HepG2 (cell line): Measurements from ENCODE around the gene PPP1R18. TPM values are rescaled to one million over a fixed set of nuclear protein-coding genes. Genes with fewer than 3 reads are reported as not detected.
A peak's percentile ranks its signal among the peaks of the same experiment; 100 is the strongest.

ENCODE experiments used
- ATAC-seq: fragments of 200-7000 bp; cut with Tn5 transposase; 3 replicates; pipeline ENCODE4 v1.9.1; 2020; ENCODE audit warnings: mild to moderate bottlenecking, moderate library complexity
- BruUV-seq: library from RNA; stranded (reverse); fragments of 400-500 nt; replicated peaks from 2 replicates; lab custom pipeline; 2021; lab: Mats Ljungman, UMichigan
- CTCF ChIA-PET: fragments of 300-600 bp; formaldehyde crosslinking; extraction: SDS; loops from one replicate; lab custom pipeline; 2021; ENCODE audit warnings: low total read pairs, inconsistent platforms, low intra/inter-chr PET ratio; lab: Yijun Ruan, JAX
- POLR2A ChIA-PET: fragments of 350-600 bp; sonication (Branson Sonifier 250); formaldehyde crosslinking; loops from one replicate; lab custom pipeline; 2020; ENCODE audit warnings: antibody characterized with exemption, inconsistent platforms; lab: Yijun Ruan, JAX
- DNase-seq: peaks from one replicate; pipeline ENCODE4 v3.0.0-alpha.2; 2015; ENCODE audit warnings: low spot score
- FAIRE-seq: peaks from 3 replicates; lab custom pipeline; 2011; peaks lifted over from hg19 to GRCh38; lab: Jason Lieb, UNC
- H2AFZ ChIP-seq: one replicate; pipeline ENCODE4 v1.6.1; 2011; ENCODE audit warnings: low read length, inconsistent platforms
- H3K27ac ChIP-seq: fragments of 300-600 bp; 3 replicates; pipeline ENCODE4 v1.8.0; 2011; ENCODE audit warnings: mixed run types, mild to moderate bottlenecking, mixed read lengths, low read length, inconsistent platforms; ENCODE audit not compliant: insufficient read depth; ENCODE audit errors: extremely low read length
- H3K27me3 ChIP-seq, 2 experiments: fragments of 200-600 bp in 1 of 2; 2 replicates in 1 of 2; 3 replicates in 1 of 2; pipeline versions ENCODE4 v1.6.0 to v1.8.0; 2011; ENCODE audit warnings: low read length in 2 of 2, mild to moderate bottlenecking in 2 of 2, moderate library complexity in 2 of 2, inconsistent platforms in 1 of 2; ENCODE audit not compliant: insufficient read depth in 2 of 2, control insufficient read depth in 1 of 2
- H3K36me3 ChIP-seq, 2 experiments: fragments of 200-600 bp in 1 of 2; replicated peaks in 1 of 2; 2 replicates in 1 of 2; 3 replicates in 1 of 2; pipeline versions ENCODE4 v1.5.1 to v1.8.0; 2011; ENCODE audit warnings: low read length in 2 of 2, inconsistent platforms in 1 of 2; ENCODE audit not compliant: insufficient read depth in 2 of 2, control insufficient read depth in 1 of 2
- H3K4me1 ChIP-seq: 2 replicates; pipeline ENCODE4 v1.5.1; 2012; ENCODE audit warnings: low read length, inconsistent platforms; ENCODE audit not compliant: insufficient read depth
- H3K4me2 ChIP-seq: 2 replicates; pipeline ENCODE4 v1.6.0; 2011; ENCODE audit warnings: low read depth, low read length, inconsistent platforms
- H3K4me3 ChIP-seq, 3 experiments: fragments of 200-600 bp in 1 of 3; sonication (generic), shearing (Covaris generic) in 1 of 3; replicated peaks in 1 of 3; 2 replicates each; pipeline ENCODE4 v1.5.1; 2011 to 2016; ENCODE audit warnings: low read length in 3 of 3, inconsistent platforms in 2 of 3, low read depth in 2 of 3, mild to moderate bottlenecking in 2 of 3, control low read depth in 1 of 3, mixed read lengths in 1 of 3; ENCODE audit not compliant: insufficient read depth in 1 of 3
- H3K79me2 ChIP-seq: one replicate; pipeline ENCODE4 v1.6.1; 2011; ENCODE audit warnings: low read length, inconsistent platforms; ENCODE audit not compliant: insufficient read depth
- H3K9ac ChIP-seq: 2 replicates; pipeline ENCODE4 v1.6.0; 2011; ENCODE audit warnings: mild to moderate bottlenecking, low read depth, low read length, inconsistent platforms; ENCODE audit not compliant: insufficient read depth
- H3K9me3 ChIP-seq: 2 replicates; pipeline ENCODE4 v1.5.1; 2012; ENCODE audit warnings: mild to moderate bottlenecking, low read length
- H4K20me1 ChIP-seq: 2 replicates; pipeline ENCODE4 v1.6.0; 2011; ENCODE audit warnings: inconsistent platforms, mild to moderate bottlenecking, low read length, moderate library complexity; ENCODE audit not compliant: insufficient read depth
- FOSL2 ChIP-seq: sonication (generic); formaldehyde crosslinking; IDR thresholded peaks from 2 replicates; pipeline ENCODE4 v1.4.0; 2020; ENCODE audit warnings: missing genetic modification reagents
- FOXO1 ChIP-seq: sonication (generic); formaldehyde crosslinking; IDR thresholded peaks from 2 replicates; pipeline ENCODE4 v1.4.0; 2020; ENCODE audit warnings: missing genetic modification reagents
- KAT7 ChIP-seq: IDR thresholded peaks from 2 replicates; pipeline ENCODE4 v1.6.1; 2018; ENCODE audit warnings: borderline replicate concordance, missing compliant biosample characterization
- NFYC ChIP-seq: IDR thresholded peaks from 2 replicates; pipeline ENCODE4 v1.6.1; 2016; ENCODE audit warnings: missing genetic modification reagents, missing compliant biosample characterization
- TFDP1 ChIP-seq: IDR thresholded peaks from 2 replicates; pipeline ENCODE4 v1.6.1; 2016; ENCODE audit warnings: missing compliant biosample characterization, missing genetic modification reagents, borderline replicate concordance
- ZFX ChIP-seq: sonication (generic); formaldehyde crosslinking; IDR thresholded peaks from 2 replicates; pipeline ENCODE4 v1.4.0; 2020; ENCODE audit warnings: mild to moderate bottlenecking, low read depth, missing genetic modification reagents, moderate library complexity
- ZNF652 ChIP-seq: IDR thresholded peaks from 2 replicates; pipeline ENCODE4 v1.6.1; 2016; ENCODE audit warnings: low read depth, borderline replicate concordance
- ZSCAN9 ChIP-seq: IDR thresholded peaks from 2 replicates; pipeline ENCODE4 v1.6.1; 2016; ENCODE audit warnings: borderline replicate concordance
- WGBS: methylation state at CpG from one replicate; pipeline ENCODE4 v1.1.6; 2017; ENCODE audit warnings: low lambda C conversion rate; 5-methylcytosine and 5-hydroxymethylcytosine counted together
- in situ Hi-C: cut with HindIII; loops from 2 replicates; pipeline ENCODE4 v1.10.0; 2017; ENCODE audit warnings: low pct_unique_long_range_greater_than_20kb; ENCODE audit not compliant: extremely low pct_ligation_motif_present
- intact Hi-C: fragments of 100-400 bp; cut with micrococcal nuclease; formaldehyde crosslinking; loops from one replicate; pipeline ENCODE4 v1.10.0; 2022; ENCODE audit not compliant: unreplicated experiment
- polyA plus RNA-seq, 8 experiments: library from polyadenylated mRNA; depleted of rRNA in 3 of 8; stranded (reverse) in 7 of 8; unstranded in 1 of 8; fragments of >200 nt; fragmentation: Illumina TruSeq in 4 of 8; extraction: Trizol in 4 of 8; gene quantifications; 2 replicates each; pipeline versions ENCODE4 v1.2.1 to v1.2.3, GENCODE V29; 2011 to 2016; ENCODE audit warnings: low read depth in 4 of 8, missing spikeins in 1 of 8, mixed read lengths in 1 of 8; ENCODE audit not compliant: insufficient read depth in 1 of 8
- total RNA-seq, 5 experiments: library from RNA; depleted of rRNA; stranded (reverse); fragments of >200 nt; fragmentation: Illumina TruSeq; extraction: Trizol; gene quantifications; 2 replicates each; pipeline ENCODE4 v1.2.3, GENCODE V29; 2016; ENCODE audit warnings: low read depth in 1 of 5
- TF ChIP-seq, protein P1 (sequence below): sonication (generic); formaldehyde crosslinking; IDR thresholded peaks from 2 replicates; pipeline ENCODE4 v1.4.0; 2020; ENCODE audit warnings: missing genetic modification reagents, borderline replicate concordance

The PPP1R18 gene
- total and polyA plus RNA-seq, 2 of the 13 experiments (the other 11 are each of a cell fraction or from before 2014, with no cell fraction given), result 4.9 to 9.2 TPM

DNA sequence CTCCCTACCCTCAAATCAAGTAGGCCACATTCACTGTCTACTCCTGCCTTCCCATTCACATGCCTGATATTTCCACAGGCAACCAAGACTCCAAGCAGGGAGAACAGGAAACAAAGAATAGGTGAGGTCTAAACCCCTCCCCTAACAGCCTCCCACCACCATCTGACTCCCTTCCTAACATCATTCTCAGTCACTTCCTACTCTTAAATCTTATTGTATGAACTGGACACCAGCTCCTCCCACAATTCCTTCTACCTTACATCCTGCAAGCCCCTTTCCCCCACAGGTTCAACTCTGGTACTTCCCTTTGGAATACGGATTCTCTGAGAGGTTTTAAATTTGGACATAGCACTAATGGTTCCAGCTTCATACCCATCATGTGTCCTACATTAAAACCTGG lies 40.5 kb downstream of the PPP1R18 start:
- ATAC-seq (no peak), DNase-seq (no peak), FAIRE-seq (peak; percentile 34)
- intact Hi-C loops, result loop anchor here (2.0 kb wide), 1 partner anchor 27 kb away; the partner anchor contains the start of gene DHX16
- Histone ChIP-seq H3K4me1 (peaks cover 44% of the 10 kb centered on the region), H2AFZ (no peak overlapping the region), H3K27ac (no peak overlapping the region), H3K9me3 (no peaks in the 10 kb centered on the region), H3K4me3 (peak overlapping the region in 1 of 3 experiments; percentile 94; a peak in 1 of 6 replicates), H3K79me2 (peaks cover 21% of the 10 kb centered on the region), H4K20me1 (no peaks in the 10 kb centered on the region), H3K27me3 (no peaks in the 10 kb centered on the region; a peak in 1 of 5 replicates), H3K36me3 (peaks cover 11 to 43% of the 10 kb centered on the region in 2 experiments; a peak in 3 of 5 replicates)
- 94% methylated on average over 1 of the region's 1 CpG for WGBS
- no TSS peak for BruUV-seq
- CTCF ChIA-PET, result no interaction called here
- POLR2A ChIA-PET, result interaction anchor here (1.4 to 2.5 kb wide), 6 partner anchors 10 to 31 kb away, joined by 3 to 16 read pairs (median 12); partner anchors contain the start of genes ATAT1, DHX16, MRPS18B and PPP1R10
- in situ Hi-C loops, result no loop called here
- TF ChIP-seq ZSCAN9, result no peak
- 0 out of 2 replicates have a peak, but pooled peaks have one; percentile 19 for TF ChIP-seq NFYC (CRISPR knock-in tag)
- TF ChIP-seq, all 625 proteins: peak for 1
- no peak overlapping the region for H3K9ac ChIP-seq
- peak overlapping the region; percentile 77; the same call in 1 of the 2 replicates for H3K4me2 ChIP-seq

DNA sequence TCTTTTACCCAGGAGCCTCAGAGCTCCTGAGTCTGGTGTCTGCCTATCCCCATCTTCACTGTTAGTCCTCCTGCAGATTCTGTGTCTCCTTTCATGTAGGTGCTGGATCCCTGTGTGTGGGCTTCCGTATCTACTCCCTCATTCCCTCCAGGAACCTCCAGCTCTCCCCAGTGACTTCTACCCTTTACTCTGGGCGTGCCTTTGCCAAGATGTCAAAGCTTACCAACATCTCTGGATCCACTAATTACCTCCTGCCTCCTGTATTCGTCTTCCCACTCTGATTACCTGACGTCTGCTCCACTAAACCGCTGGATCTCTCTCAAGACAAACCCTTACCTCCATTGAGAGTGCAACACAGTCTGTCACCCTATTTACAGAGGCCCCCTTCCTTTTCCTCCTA lies 41.7 kb downstream of the PPP1R18 start:
- intact Hi-C loops, result no loop called here
- no peak for ATAC-seq
- DNase-seq, result no peak
- ChIA-PET CTCF (no interaction called here), POLR2A (interaction anchor here (0.7 to 2.5 kb wide), 5 partner anchors 11 to 72 kb away, joined by 3 to 13 read pairs (median 3); partner anchors contain the start of gene MDC1)
- H3K9ac ChIP-seq, result no peak overlapping the region
- no peak overlapping the region for H2AFZ ChIP-seq
- H3K27me3 ChIP-seq, result no peaks in the 10 kb centered on the region; a peak in 1 of 5 replicates
- in situ Hi-C loops, result no loop called here
- no peak overlapping the region for H3K27ac ChIP-seq
- no peak for FAIRE-seq
- peaks cover 48% of the 10 kb centered on the region for H3K4me1 ChIP-seq
- no peak overlapping the region for H3K4me3 ChIP-seq
- peaks cover 19% of the 10 kb centered on the region for H3K79me2 ChIP-seq
- no peaks in the 10 kb centered on the region for H3K9me3 ChIP-seq
- H4K20me1 ChIP-seq, result no peaks in the 10 kb centered on the region
- WGBS, result 95% methylated on average over 5 of the region's 5 CpGs
- H3K4me2 ChIP-seq, result no peak overlapping the region
- peaks cover 14 to 51% of the 10 kb centered on the region in 2 experiments; a peak in 4 of 5 replicates for H3K36me3 ChIP-seq
- no TSS peak for BruUV-seq
- TF ChIP-seq FOXO1 (CRISPR knock-in tag) (no peak), ZNF652 (CRISPR knock-in tag) (no peak), KAT7 (CRISPR knock-in tag) (no peak), ZFX (CRISPR knock-in tag) (no peak), TFDP1 (no peak), FOSL2 (CRISPR knock-in tag) (no peak)
- TF ChIP-seq, protein P1, sequence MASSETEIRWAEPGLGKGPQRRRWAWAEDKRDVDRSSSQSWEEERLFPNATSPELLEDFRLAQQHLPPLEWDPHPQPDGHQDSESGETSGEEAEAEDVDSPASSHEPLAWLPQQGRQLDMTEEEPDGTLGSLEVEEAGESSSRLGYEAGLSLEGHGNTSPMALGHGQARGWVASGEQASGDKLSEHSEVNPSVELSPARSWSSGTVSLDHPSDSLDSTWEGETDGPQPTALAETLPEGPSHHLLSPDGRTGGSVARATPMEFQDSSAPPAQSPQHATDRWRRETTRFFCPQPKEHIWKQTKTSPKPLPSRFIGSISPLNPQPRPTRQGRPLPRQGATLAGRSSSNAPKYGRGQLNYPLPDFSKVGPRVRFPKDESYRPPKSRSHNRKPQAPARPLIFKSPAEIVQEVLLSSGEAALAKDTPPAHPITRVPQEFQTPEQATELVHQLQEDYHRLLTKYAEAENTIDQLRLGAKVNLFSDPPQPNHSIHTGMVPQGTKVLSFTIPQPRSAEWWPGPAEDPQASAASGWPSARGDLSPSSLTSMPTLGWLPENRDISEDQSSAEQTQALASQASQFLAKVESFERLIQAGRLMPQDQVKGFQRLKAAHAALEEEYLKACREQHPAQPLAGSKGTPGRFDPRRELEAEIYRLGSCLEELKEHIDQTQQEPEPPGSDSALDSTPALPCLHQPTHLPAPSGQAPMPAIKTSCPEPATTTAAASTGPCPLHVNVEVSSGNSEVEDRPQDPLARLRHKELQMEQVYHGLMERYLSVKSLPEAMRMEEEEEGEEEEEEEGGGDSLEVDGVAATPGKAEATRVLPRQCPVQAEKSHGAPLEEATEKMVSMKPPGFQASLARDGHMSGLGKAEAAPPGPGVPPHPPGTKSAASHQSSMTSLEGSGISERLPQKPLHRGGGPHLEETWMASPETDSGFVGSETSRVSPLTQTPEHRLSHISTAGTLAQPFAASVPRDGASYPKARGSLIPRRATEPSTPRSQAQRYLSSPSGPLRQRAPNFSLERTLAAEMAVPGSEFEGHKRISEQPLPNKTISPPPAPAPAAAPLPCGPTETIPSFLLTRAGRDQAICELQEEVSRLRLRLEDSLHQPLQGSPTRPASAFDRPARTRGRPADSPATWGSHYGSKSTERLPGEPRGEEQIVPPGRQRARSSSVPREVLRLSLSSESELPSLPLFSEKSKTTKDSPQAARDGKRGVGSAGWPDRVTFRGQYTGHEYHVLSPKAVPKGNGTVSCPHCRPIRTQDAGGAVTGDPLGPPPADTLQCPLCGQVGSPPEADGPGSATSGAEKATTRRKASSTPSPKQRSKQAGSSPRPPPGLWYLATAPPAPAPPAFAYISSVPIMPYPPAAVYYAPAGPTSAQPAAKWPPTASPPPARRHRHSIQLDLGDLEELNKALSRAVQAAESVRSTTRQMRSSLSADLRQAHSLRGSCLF, result no peak
